Measurements from ENCODE around the gene CHI3L2.

GRCh38 chr1:111214074-111214801 is 13.3 kb upstream of the CHI3L2 start:
- peak in 1 of 3 donors; percentile 56 for TF ChIP-seq POLR2AphosphoS5 (IDR thresholded peaks at IDR 0.05)
- TF ChIP-seq POLR2A (IDR thresholded peaks at IDR 0.05) = no peak

Data from spleen (tissue), 3 donors.